Stimulated activated CD4-positive, alpha-beta T cell treated with anti-CD3 and anti-CD28 coated beads, Interleukin-15, amount 100 ng/mL, for 1 hour (primary cell): ENCODE measurements around the gene FASN.

Experiments used
- DNase-seq, 2 donors: peaks; one replicate each; pipeline ENCODE4 v3.0.0-alpha.2; 2020; ENCODE audit warnings: low read depth in 1 of 2, low spot score in 1 of 2

FASN gene

GRCh38 chr17:82089723-82090548 is 8.1 kb downstream of the FASN start:
- DNase-seq, result no peak

GRCh38 chr17:82088838-82089722 is 9.0 kb downstream of the FASN start:
- DNase-seq, result no peak

GRCh38 chr17:82087961-82088837 is 9.8 kb downstream of the FASN start:
- no peak for DNase-seq

- no peak for DNase-seq
These were observed 10.8 kb downstream of the FASN start for GRCh38 chr17:82086941-82087906.

GRCh38 chr17:82085931-82086764 is 11.9 kb downstream of the FASN start:
- no peak for DNase-seq

GRCh38 chr17:82085031-82085861 is 12.8 kb downstream of the FASN start:
- no peak for DNase-seq

- no peak for DNase-seq
These were observed 13.5 kb downstream of the FASN start for GRCh38 chr17:82084373-82085030.

GRCh38 chr17:82083533-82084359 is 14.3 kb downstream of the FASN start:
- DNase-seq, result no peak

- DNase-seq, result no peak
These were observed 15.0 kb downstream of the FASN start for GRCh38 chr17:82083009-82083408.

- no peak for DNase-seq
These were observed 15.6 kb downstream of the FASN start for GRCh38 chr17:82082456-82082855.

- no peak for DNase-seq
These were observed 16.1 kb downstream of the FASN start for GRCh38 chr17:82081966-82082365.

GRCh38 chr17:82081546-82081945 is 16.5 kb downstream of the FASN start:
- no peak for DNase-seq

- DNase-seq, result no peak
These were observed 17.1 kb downstream of the FASN start for GRCh38 chr17:82080789-82081464.

- DNase-seq, result no peak
These were observed 17.8 kb downstream of the FASN start for GRCh38 chr17:82080048-82080788.

- no peak for DNase-seq
These were observed 18.9 kb downstream of the FASN start for GRCh38 chr17:82079001-82079677.
